Activated T-helper 1 cell treated with anti-CD3 and anti-CD28 coated beads, Interleukin-2, amount 50 U/mL, for 16 hours (primary cell): ENCODE measurements around the gene YIF1A.
"Not testable (repeated sequence)": the region's sequence is repeated elsewhere in the genome, so short reads cannot be mapped to it uniquely, and the experiment has no call there.

Experiments used
- DNase-seq, 2 donors: peaks; one replicate each; pipeline ENCODE4 v3.0.0-alpha.2; 2020; ENCODE audit warnings: low read depth in 1 of 2, low spot score in 1 of 2

Gene YIF1A

DNA sequence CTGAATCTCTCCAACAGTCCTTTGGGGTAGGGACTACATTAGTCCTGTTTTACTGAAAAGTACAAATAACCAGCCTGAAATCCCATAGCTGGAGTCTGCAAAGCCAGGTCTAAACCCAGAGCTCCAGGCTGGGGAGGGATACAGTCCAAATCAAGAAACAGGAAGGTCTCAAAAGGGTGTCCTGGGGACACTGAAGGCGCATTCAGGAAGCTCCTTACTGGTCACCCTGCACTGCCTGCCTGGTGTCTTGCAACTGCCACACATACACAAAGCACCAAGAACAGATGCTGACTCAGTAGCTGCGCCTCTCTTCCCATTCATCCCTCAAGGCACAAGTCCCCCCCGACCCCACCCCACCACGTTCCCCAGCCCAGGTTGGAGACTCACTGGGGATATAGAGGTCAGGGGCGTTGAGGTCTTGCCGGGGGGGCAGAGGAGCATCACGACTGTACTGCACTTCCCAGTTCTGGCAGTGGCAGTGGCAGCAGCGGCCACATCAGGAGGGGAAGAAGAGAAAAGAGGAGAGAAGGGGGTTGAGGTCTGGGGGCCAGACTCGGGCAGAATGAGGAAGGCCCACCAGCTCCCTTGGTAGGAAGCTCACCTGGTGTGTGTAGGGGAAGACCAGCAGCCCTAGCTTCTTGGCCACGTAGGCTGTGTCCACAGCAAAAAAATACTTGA lies 1.6 kb downstream of the YIF1A start:
- no peak for DNase-seq

GRCh38 chr11:66286699-66287098 lies 2.2 kb downstream of the YIF1A start:
- DNase-seq: no peak

DNA sequence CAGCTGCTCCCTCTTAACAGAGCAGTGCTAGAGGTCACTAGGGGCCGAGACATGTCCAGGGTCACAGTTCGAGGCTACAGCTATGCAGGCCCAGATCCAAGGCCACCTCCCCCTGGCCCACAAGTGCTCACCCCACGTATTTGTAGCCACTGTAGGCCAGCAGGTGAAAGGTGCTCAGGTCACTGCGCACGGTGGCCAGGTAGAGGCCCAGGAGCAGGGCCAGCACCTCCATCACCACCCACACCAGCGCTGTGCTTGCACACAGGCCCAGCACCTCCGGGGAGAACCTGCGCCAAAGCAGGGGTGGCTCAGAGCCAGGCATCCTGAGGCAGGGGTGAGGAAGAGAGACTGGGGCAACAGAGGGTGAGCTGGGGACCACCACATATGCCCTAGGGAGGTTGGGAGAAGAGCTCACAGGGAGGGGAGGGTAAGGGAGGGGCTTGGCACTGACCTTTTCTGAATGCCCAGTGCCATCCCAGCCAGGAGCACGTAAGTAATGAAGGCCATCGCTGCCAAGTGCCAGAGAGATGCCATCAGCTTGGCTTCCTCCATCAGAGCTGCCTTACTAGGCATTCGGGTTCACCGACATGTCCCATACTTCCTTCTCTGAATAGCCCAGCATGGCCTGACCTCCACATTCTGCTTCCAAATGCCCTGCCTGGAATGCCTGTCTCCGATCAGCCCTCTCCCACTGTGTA lies 3.5 kb downstream of the YIF1A start:
- no peak for DNase-seq

DNA sequence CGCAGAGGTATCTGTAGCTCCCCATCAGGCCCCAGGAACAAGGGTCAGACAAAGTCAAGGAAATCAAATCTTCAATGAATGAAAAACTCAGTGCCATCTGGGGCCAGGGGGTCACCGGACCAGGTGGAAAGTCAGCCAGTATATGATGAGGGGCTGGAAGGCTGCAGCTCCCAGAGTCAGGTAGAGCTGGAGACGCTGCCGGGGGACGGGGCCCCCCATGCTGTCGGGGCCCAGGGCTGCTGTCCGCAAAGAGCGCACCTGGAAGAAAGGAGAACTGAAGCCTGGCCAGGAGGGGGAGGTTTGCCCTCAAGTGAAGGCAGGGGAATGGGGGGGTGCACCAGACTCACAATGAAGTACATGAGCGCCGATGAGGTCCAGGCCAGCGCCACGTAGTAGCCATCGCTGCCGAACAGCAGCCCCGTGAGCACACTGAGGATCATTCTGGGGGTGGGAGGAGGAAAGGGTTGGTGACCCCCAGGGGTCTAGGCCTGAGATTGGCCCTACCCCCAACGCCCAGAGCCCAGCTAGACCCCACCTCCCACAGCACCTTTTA lies 4.3 kb downstream of the YIF1A start:
- DNase-seq: no peak

DNA sequence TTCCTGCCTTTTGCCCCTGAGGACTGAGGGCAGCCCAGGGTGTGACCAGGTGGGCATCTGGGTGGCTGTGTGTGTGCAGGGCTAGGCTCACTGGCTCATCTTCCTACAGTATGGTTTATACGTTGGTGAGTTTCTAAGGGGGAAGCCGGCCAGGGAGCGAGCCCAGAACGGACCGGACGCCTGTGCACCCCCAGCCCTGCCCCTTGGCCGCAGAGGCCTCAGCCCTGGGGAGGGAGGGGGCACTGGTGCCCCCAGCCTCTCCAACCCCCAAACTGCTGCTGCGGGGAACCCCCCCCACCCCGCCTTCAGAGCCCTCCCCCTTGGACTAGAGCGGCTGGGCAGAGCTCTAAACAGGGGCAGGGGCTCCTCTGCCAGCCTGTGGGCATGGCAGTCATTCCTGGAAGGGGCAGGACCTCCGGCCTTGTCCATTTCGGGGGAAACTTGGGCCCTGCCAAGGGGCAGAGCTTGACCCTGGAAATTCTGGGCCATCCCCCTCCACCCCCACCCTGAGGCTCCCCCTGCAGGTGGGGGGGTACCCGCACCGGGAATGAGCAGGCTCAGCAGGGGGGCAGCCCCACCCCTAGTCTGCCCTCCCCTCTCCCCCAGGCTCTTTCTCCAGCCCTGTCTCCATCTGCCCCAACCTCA lies 5.4 kb downstream of the YIF1A start:
- DNase-seq: no peak

DNA sequence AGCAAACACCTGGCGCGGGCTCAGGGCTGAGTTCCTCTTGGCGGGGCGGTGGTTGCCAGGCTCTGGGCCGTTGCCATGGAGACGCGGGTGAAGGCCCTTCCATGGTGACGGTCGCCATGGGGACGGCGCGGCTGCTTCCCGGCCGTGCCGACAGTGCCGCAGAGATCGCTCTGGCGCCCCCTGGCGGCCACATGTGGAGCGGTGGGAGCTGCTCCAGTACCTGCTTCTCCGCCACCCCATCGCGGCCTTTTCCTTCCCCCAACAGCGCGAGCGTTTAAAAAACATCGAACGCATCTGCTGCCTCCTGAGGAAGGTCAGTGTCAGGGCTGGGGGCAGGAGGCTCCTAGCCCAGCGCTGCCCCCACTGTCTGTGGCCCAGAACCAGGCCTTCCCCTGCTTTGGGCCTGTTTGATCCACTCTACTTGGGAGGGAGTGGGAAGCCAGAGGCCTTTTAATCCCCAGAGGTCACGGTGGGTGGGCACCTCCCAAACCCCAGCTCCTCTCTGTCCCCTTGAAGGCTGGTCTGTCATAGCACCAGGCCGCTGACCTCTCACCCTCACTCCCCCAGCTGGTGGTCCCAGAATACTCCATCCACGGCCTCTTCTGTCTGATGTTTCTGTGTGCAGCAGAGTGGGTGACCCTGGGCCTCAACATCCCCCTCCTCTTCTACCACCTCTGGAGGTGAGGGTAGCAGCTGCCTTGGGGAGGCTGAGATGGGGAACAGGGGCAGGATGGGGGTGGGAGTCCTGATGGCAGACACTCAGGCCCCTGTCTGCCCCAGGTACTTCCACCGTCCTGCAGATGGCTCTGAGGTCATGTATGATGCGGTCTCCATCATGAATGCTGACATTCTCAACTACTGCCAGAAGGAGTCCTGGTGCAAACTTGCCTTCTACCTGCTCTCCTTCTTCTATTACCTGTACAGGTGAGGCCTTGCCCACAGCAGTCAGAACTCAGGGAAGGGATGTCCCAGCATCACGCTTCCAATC lies 6.2 kb downstream of the YIF1A start:
- peak; percentile 99 for DNase-seq

GRCh38 chr11:66281776-66282467 lies 7.0 kb downstream of the YIF1A start:
- no peak for DNase-seq

DNA sequence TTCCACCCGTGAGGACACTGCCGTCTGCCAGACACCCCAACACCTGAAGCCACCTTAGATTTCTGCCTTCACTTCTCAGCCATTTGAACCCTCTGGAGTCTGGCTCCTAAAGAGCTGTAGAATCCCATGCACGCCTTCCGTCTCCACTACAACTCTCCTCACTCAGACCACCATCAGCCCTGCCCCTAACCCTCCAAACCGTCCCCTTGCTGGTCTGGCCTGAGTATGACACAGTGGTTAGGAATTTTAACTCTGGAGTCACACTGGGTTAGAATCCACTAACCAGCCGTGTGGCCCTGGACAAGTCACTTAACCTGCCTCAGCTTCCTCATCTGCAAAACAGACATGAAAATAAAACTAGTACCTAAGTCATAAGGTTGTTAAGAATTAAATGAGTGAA lies 7.9 kb downstream of the YIF1A start:
- DNase-seq: no peak

DNA sequence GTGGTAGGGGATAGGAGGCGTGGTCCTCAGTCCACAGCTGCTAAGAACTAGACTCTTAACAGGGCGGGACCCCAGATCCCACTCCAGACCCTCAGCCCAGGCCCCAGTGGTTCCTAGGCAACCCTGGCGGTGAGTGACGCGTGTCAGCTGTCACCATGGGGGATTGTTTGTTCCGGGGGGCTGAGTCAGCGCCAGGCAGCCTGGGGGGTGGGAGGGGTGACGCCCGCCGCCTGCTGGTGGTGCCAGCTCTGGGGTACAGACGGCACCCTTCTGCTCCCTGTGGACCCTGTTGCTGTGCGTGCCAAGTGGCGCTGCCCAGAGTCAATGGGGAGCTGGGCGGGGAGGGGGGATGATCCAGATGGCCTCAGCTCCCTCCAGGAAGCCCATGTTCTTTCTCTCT lies 8.5 kb downstream of the YIF1A start:
- DNase-seq: no peak

- no peak for DNase-seq
Measured at GRCh38 chr11:66279092-66279734, 9.7 kb downstream of the YIF1A start.

- no peak for DNase-seq
Measured at GRCh38 chr11:66278363-66279091, 10.4 kb downstream of the YIF1A start.

DNA sequence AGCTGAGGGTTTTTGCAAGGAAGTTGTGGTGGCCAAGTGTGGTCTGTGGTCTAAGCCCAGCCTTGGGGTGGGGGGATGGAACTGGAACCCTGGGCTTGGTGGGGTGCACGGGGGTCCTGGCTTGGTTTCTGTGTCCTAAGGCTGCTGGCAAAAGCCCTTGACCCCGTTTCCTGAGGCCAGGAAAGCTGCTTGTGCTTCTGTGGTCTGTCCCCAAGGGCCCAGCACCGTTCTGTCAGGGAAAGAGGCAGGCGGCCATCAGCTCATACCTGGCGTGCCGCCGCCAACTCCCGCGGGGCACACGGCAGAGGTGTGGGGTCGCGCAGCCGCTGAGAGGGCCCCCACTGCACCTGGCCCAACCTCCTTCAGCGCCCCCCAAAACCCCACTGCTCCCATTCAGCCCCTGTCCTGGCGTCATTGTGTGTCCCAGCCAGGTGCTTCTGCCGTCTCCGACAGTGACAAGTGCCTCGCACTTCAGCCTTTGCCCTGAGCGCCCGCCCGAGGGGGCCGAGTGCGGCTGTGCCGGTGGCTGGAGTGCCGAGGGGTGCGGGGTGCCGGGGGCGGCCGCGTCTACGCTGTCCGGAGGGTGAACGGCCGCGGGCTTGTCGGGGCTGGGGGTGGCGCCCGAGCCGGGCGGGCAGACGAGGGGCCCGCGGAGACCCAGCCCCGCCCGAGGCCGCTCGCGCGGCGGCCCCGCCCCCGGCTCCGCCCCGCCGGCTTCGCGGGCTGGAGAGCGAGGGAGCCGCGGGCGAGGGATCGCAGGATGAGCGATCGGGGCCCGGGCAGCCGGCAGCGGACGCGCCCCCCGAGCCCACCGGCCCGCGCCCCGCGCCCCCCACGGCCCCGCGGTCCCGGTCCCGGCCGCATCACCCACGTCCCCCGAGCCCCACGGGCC lies 11.2 kb downstream of the YIF1A start, which contains the start of gene CNIH2:
TSS of gene CNIH2 (plus strand) at position 705 of the 892 bp plus-strand sequence. CDS start 282 bp downstream, outside the sequence.
- DNase-seq: peak in 1 of 2 donors; percentile 30

GRCh38 chr11:66277064-66277463 lies 11.9 kb downstream of the YIF1A start:
- DNase-seq: not testable (repeated sequence)

GRCh38 chr11:66276619-66277018 lies 12.3 kb downstream of the YIF1A start:
- not testable (repeated sequence) for DNase-seq

- no peak for DNase-seq
Measured at GRCh38 chr11:66275984-66276612, 12.8 kb downstream of the YIF1A start.

DNA sequence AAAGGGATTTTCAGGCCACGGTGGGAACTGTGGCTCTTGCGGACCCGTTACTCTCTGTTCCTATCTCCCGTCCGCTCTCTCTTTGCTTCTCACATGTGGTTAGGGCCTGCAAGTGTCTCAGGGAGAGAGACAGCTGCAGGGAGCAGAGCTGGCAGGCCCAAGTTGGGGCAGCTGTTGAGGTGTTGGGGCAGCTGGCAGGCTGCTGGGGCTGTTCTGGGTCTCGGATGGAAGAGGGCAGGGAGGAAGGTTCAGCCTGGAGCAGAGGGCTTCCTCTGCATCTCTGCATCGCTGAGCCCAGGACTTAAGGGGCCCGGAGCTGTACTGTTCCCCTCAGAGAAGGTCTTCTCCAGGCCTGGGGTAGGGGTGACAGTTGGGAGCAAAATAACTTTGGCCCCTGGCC lies 13.5 kb downstream of the YIF1A start:
- DNase-seq: no peak

GRCh38 chr11:66274219-66274618 lies 14.7 kb downstream of the YIF1A start:
- DNase-seq: no peak
